HG03469 (cell line): Measurements from ENCODE around the gene STK33.

Experiments used
- ATAC-seq: cut with Tn5 transposase; IDR thresholded peaks from one replicate; pipeline ENCODE4 v1.9.1; 2021; ENCODE audit warnings: mild to moderate bottlenecking, moderate library complexity, moderate number of reproducible peaks; ENCODE audit not compliant: unreplicated experiment

STK33 gene

GRCh38 chr11:8360086-8360828 is 233.8 kb downstream of the STK33 start:
- ATAC-seq: no peak

- no peak for ATAC-seq
Measured at GRCh38 chr11:8359521-8359920, 234.5 kb downstream of the STK33 start.

GRCh38 chr11:8357891-8358566 is 236.0 kb downstream of the STK33 start:
- ATAC-seq: no peak

- ATAC-seq: no peak
Measured at GRCh38 chr11:8357505-8357888, 236.5 kb downstream of the STK33 start.

- no peak for ATAC-seq
Measured at GRCh38 chr11:8356721-8357504, 237.1 kb downstream of the STK33 start.

GRCh38 chr11:8356216-8356615 is 237.8 kb downstream of the STK33 start:
- ATAC-seq: no peak

GRCh38 chr11:8355416-8355742 is 238.6 kb downstream of the STK33 start:
- ATAC-seq: no peak

- ATAC-seq: no peak
Measured at GRCh38 chr11:8354622-8355415, 239.2 kb downstream of the STK33 start.

GRCh38 chr11:8352876-8353505 is 241.0 kb downstream of the STK33 start:
- ATAC-seq: no peak

- no peak for ATAC-seq
Measured at GRCh38 chr11:8352103-8352875, 241.7 kb downstream of the STK33 start.

- no peak for ATAC-seq
Measured at GRCh38 chr11:8351223-8351622, 242.8 kb downstream of the STK33 start.

- no peak for ATAC-seq
Measured at GRCh38 chr11:8347978-8348377, 246.1 kb downstream of the STK33 start.

GRCh38 chr11:8346157-8346755 is 247.8 kb downstream of the STK33 start:
- ATAC-seq: no peak

GRCh38 chr11:8345179-8345578 is 248.8 kb downstream of the STK33 start:
- no peak for ATAC-seq

GRCh38 chr11:8344346-8344745 is 249.7 kb downstream of the STK33 start:
- ATAC-seq: no peak

- ATAC-seq: peak; percentile 57
Measured at GRCh38 chr11:8342821-8343681, 251.0 kb downstream of the STK33 start.

- no peak for ATAC-seq
Measured at GRCh38 chr11:8341996-8342395, 252.0 kb downstream of the STK33 start.
